ENCODE measurements around the gene ABCA2.

- no peak for TF ChIP-seq POLR2A (IDR thresholded peaks at IDR 0.05)
- no peak for TF ChIP-seq POLR2AphosphoS5 (IDR thresholded peaks at IDR 0.05)
These were observed 20.8 kb downstream of the ABCA2 start for GRCh38 chr9:137007108-137007815.

Measured in breast epithelium (tissue), 3 donors.